Ovary (tissue), 9 donors: Measurements from ENCODE around the gene MRPL34. TPM values are rescaled to one million over a fixed set of nuclear protein-coding genes. Genes with fewer than 3 reads are reported as not detected.

Source experiments
- DNase-seq, 5 donors: peaks; one replicate each; pipeline ENCODE4 v3.0.0-alpha.2; 2019 to 2020
- H3K27ac ChIP-seq, 2 donors: fragments of 200-600 bp; one replicate each; pipeline versions ENCODE4 v1.5.1 to v1.8.0; 2019 to 2022
- H3K27me3 ChIP-seq: fragments of 200-600 bp; one replicate; pipeline ENCODE4 v1.8.0; 2022
- H3K36me3 ChIP-seq: fragments of 200-600 bp; sonication (generic); one replicate; pipeline ENCODE4 v1.5.1; 2019
- H3K4me1 ChIP-seq: one replicate; pipeline ENCODE4 v1.8.1; 2013; ENCODE audit warnings: mild to moderate bottlenecking, moderate library complexity; ENCODE audit not compliant: insufficient read depth
- H3K4me3 ChIP-seq: fragments of 200-600 bp; sonication (generic); one replicate; pipeline ENCODE4 v1.5.1; 2017
- H3K9me3 ChIP-seq, 2 donors: fragments of 200-600 bp in 1 of 2; sonication (generic) in 1 of 2; one replicate each; pipeline versions ENCODE4 v1.5.1 to v1.8.1; 2013 to 2019; ENCODE audit warnings: mild to moderate bottlenecking in 1 of 2, moderate library complexity in 1 of 2
- EP300 ChIP-seq: sonication (generic); formaldehyde crosslinking; IDR thresholded peaks from one replicate; pipeline ENCODE4 v1.6.1; 2017; ENCODE audit warnings: antibody characterized with exemption
- POLR2A ChIP-seq: fragments of 450-650 bp; IDR thresholded peaks from one replicate; pipeline ENCODE4 v1.6.1; 2017; ENCODE audit warnings: antibody characterized with exemption, mild to moderate bottlenecking, moderate library complexity
- WGBS, 3 donors: extraction: QIAGEN DNeasy Blood & Tissue Kit in 1 of 3; methylation state at CpG; one replicate each; pipeline versions ENCODE4 v1.1.5 to v1.1.7; 2013 to 2017; 5-methylcytosine and 5-hydroxymethylcytosine counted together
- intact Hi-C, 4 donors: fragments of 100-400 bp; cut with DNase I; formaldehyde crosslinking; loops; one replicate each; pipeline versions ENCODE4 v1.11.0 to v1.15.1; 2022 to 2023
- polyA plus RNA-seq, 2 donors: library from polyadenylated mRNA; stranded (reverse); fragments of 200-250 nt in 1 of 2; fragments of 350-450 nt in 1 of 2; fragmentation: Illumina TruSeq in 1 of 2; extraction: RNeasy Lipid Tissue Mini Kit (QIAGEN cat#74804) in 1 of 2; gene quantifications; one replicate each; pipeline ENCODE4 v1.2.3, GENCODE V29; 2013 to 2014
- total RNA-seq, 7 donors: library from RNA; depleted of rRNA in 2 of 7; stranded (reverse); fragments of >200 nt in 2 of 7; fragmentation: NEBNext Ultra II Directional in 3 of 7; extraction: Animal tissue kit (Norgen Biotek cat#: 25700) in 3 of 7; gene quantifications; one replicate each; pipeline versions ENCODE4 v1.1.0 to v1.2.4, GENCODE V29; 2016 to 2023
- TF ChIP-seq, protein P1 (sequence below), 3 donors: fragments of 450-650 bp in 2 of 3; fragments of 200-600 bp in 1 of 3; IDR thresholded peaks; one replicate each; pipeline versions ENCODE4 v1.5.1 to v1.8.0; 2016 to 2022; ENCODE audit warnings: antibody characterized with exemption in 3 of 3, mild to moderate bottlenecking in 1 of 3
- donor health status: DM: no; HTN: no; CAD: no; lungs with moderate emphysema.
- donor health status: DM: no; HTN: no; CAD: no.
- donor health status: Bipolar disorder and iron deficiency.
- donor health status: DM: yes; HTN: yes; CAD: no.
- donor health status: DM: no; HTN: no; CAD: no.
- donor health status: DM: yes; HTN: yes; CAD: no.

The MRPL34 gene
- total and polyA plus RNA-seq, 9 donors: 39.5 to 93.4 (median 58.3) TPM

DNA sequence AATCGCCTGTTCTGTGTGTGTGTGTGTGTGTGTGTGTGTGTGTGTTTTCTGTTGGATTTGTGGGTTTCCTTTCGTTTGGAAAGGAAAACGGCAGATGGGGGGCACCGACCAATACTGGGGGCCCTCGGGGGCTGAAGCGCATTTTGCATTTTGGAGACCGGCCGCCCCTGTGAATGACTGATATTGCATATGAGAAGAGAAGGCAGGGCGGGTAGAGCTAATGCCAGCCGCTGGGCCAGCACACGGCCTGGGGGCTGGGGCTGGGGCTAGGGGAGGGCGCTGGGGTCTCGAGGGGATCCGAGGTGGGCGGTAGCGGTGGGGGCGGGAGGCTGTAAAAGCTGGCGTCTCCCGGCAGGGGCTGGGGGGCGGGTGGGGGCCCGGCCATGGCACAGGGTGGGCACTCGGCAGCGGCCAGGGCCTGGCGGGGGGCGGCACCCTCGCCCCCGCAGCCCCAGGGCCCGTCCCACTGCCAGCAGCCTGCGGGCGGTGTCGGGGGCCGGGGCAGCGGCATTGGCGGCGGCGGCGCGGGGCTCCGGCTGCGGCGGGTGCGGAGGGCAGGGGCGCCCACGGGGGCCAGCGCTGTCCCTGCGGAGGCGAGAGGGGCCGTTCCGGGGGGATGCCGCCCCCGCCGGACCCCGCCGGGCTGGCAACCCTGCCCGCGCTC is 17.8 kb downstream of the MRPL34 start:
- H3K4me3 ChIP-seq: no peak overlapping the region
- H3K27ac ChIP-seq: no peak overlapping the region
- WGBS, 3 donors: 18 to 37% (median 25%) methylated on average over 12 to 56 of the region's 56 CpGs

DNA sequence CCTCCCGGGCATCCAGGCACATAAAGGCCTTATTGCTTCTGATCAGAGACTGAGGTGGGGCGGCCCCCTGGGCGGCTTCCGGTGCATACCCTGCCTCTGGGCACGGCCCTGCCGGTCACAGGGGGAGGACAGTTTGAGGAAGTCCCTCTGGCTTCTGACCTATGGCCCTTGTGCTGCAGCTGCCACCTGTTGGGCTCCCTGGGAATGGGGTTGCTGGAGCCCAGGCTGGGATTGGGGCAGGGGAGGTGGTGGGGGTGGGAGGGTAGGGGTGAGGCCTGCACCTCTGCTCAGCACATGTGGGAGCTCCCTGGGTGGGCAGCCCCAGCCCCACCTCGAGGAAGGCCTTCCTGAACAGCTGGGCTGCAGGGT is 18.3 kb downstream of the MRPL34 start:
- no peaks in the 10 kb centered on the region for H3K36me3 ChIP-seq
- DNase-seq: no peak
- H3K4me1 ChIP-seq: peaks cover 3% of the 10 kb centered on the region
- no peak overlapping the region for H3K27ac ChIP-seq
- H3K9me3 ChIP-seq: no peaks in the 10 kb centered on the region
- H3K27me3 ChIP-seq: no peaks in the 10 kb centered on the region
- intact Hi-C loops: no loop called here
- WGBS, 3 donors: 16 to 33% (median 21%) methylated on average over 6 to 7 of the region's 7 CpGs
- no peak for TF ChIP-seq POLR2A
- TF ChIP-seq EP300: no peak
- no peak overlapping the region for H3K4me3 ChIP-seq

More for the DNA sequence above, 17.8 kb downstream of the MRPL34 start:
- no peaks in the 10 kb centered on the region for H3K36me3 ChIP-seq
- no peak for DNase-seq
- H3K4me1 ChIP-seq: no peaks in the 10 kb centered on the region
- no peaks in the 10 kb centered on the region for H3K9me3 ChIP-seq
- H3K27me3 ChIP-seq: no peaks in the 10 kb centered on the region
- intact Hi-C loops: no loop called here
- TF ChIP-seq POLR2A (no peak), EP300 (no peak)
- TF ChIP-seq, protein P1, sequence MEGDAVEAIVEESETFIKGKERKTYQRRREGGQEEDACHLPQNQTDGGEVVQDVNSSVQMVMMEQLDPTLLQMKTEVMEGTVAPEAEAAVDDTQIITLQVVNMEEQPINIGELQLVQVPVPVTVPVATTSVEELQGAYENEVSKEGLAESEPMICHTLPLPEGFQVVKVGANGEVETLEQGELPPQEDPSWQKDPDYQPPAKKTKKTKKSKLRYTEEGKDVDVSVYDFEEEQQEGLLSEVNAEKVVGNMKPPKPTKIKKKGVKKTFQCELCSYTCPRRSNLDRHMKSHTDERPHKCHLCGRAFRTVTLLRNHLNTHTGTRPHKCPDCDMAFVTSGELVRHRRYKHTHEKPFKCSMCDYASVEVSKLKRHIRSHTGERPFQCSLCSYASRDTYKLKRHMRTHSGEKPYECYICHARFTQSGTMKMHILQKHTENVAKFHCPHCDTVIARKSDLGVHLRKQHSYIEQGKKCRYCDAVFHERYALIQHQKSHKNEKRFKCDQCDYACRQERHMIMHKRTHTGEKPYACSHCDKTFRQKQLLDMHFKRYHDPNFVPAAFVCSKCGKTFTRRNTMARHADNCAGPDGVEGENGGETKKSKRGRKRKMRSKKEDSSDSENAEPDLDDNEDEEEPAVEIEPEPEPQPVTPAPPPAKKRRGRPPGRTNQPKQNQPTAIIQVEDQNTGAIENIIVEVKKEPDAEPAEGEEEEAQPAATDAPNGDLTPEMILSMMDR (IDR thresholded peaks at IDR 0.05): no peak

DNA sequence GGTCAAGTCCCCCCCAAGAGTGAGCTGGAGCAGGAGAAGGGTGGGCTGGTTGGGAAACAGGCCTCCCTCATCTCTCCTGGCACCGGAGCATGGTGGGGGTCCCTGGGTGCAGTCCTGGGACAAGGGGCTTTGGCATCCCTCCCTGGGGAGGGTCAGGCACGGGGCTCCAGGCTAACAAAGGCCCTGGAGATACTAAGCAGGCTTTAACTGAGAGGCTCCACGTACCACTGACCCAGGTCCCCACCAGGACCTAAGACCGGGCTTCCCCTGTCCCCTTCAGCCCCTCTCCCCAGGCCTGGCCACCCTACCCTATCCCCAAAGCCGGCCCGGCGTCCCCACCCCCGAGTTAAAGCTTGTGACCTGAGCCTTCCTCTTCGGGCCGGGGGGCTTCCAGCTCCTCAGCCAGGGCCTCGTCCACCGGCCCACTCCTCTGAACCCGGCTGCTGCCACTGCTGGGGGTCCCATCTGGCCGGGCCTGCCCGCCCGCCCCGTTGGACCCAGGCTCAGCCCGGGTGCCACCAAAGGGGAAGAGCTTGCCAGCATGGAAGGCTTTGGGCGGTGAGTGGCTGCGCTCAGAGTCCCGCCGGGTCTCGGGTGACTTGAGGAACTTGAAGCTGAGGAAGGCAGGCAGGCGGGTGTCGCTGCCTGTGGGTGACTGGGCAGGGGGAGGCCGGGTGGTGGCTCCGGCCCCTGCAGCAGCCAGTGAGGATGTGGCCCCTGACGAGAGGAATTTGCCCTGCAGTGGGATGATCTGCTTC is 18.9 kb downstream of the MRPL34 start:
- Histone ChIP-seq H3K4me1 (peaks cover 4% of the 10 kb centered on the region), H3K27ac (no peak overlapping the region), H3K27me3 (no peaks in the 10 kb centered on the region), H3K36me3 (no peaks in the 10 kb centered on the region), H3K9me3 (no peaks in the 10 kb centered on the region), H3K4me3 (no peak overlapping the region)
- TF ChIP-seq POLR2A: no peak
- TF ChIP-seq, protein P1 (IDR thresholded peaks at IDR 0.05): no peak
- intact Hi-C loops: no loop called here
- DNase-seq: no peak
- 86 to 87% (median 87%) methylated on average over 27 to 28 of the region's 28 CpGs for WGBS, 3 donors

DNA sequence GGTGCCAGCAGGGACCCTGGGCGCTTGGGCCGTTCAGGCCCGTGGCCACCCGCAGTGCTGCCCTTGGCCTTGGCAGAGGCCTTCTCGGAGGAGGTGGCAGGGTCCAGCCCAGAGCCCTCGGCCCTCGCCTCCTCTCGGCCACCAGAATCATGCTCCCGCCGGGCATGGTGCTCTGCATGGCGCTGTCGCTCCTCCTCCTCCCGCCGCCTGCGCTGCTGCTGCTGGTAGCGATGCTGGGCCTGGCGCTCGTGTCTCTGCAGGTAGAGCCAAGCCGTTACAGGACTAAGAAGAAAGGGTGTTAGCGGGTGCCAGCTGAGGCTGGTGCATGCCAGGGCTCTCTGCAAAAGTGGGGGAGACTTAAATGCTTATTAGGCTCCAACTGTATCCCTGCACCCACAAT is 19.5 kb downstream of the MRPL34 start:
- no peaks in the 10 kb centered on the region for H3K36me3 ChIP-seq
- intact Hi-C loops: no loop called here
- peaks cover 4% of the 10 kb centered on the region for H3K4me1 ChIP-seq
- TF ChIP-seq POLR2A (no peak), EP300 (no peak)
- TF ChIP-seq, protein P1 (IDR thresholded peaks at IDR 0.05): no peak
- H3K4me3 ChIP-seq: no peak overlapping the region
- DNase-seq: no peak
- H3K9me3 ChIP-seq: no peaks in the 10 kb centered on the region
- H3K27me3 ChIP-seq: no peaks in the 10 kb centered on the region
- H3K27ac ChIP-seq: no peak overlapping the region
- 91 to 94% (median 93%) methylated on average over 20 of the region's 20 CpGs for WGBS, 3 donors
